HEK293 (cell line): ENCODE results near the gene DSTN.

Experiments used
- ATF2 ChIP-seq: fragments of 450-650 bp; formaldehyde crosslinking; IDR thresholded peaks from 2 replicates; pipeline ENCODE4 v1.5.1; 2016; ENCODE audit warnings: missing biosample characterization, missing genetic modification characterization, low read depth
- BCL11A ChIP-seq: fragments of 450-650 bp; formaldehyde crosslinking; IDR thresholded peaks from 2 replicates; pipeline ENCODE4 v1.5.1; 2016; ENCODE audit warnings: low read depth, missing biosample characterization, missing genetic modification characterization
- GLI4 ChIP-seq: fragments of 450-650 bp; formaldehyde crosslinking; IDR thresholded peaks from 2 replicates; pipeline ENCODE4 v1.5.1; 2016; ENCODE audit warnings: missing biosample characterization, missing genetic modification characterization
- GLIS1 ChIP-seq: fragments of 450-650 bp; formaldehyde crosslinking; IDR thresholded peaks from 2 replicates; pipeline ENCODE4 v1.5.1; 2016; ENCODE audit warnings: missing biosample characterization, missing genetic modification characterization
- HOXD13 ChIP-seq: sonication (generic); formaldehyde crosslinking; IDR thresholded peaks from 2 replicates; pipeline ENCODE4 v1.8.0; 2022; ENCODE audit warnings: missing genetic modification reagents, borderline replicate concordance
- KLF10 ChIP-seq: fragments of 450-650 bp; IDR thresholded peaks from 2 replicates; pipeline ENCODE4 v1.5.1; 2018; ENCODE audit warnings: missing biosample characterization, mild to moderate bottlenecking, missing genetic modification characterization
- OSR2 ChIP-seq: fragments of 450-650 bp; formaldehyde crosslinking; IDR thresholded peaks from 2 replicates; pipeline ENCODE4 v1.5.1; 2016; ENCODE audit warnings: missing biosample characterization, missing genetic modification characterization
- SALL2 ChIP-seq: fragments of 450-650 bp; formaldehyde crosslinking; IDR thresholded peaks from 2 replicates; pipeline ENCODE4 v1.5.0; 2017; ENCODE audit warnings: missing biosample characterization, mild to moderate bottlenecking, missing genetic modification characterization, borderline replicate concordance
- SP2 ChIP-seq: fragments of 450-650 bp; formaldehyde crosslinking; IDR thresholded peaks from 2 replicates; pipeline ENCODE4 v1.5.1; 2016; ENCODE audit warnings: missing biosample characterization, missing genetic modification characterization
- SP7 ChIP-seq: fragments of 450-650 bp; formaldehyde crosslinking; IDR thresholded peaks from 2 replicates; pipeline ENCODE4 v1.5.1; 2016; ENCODE audit warnings: missing biosample characterization, missing genetic modification characterization
- TSHZ1 ChIP-seq: fragments of 450-650 bp; formaldehyde crosslinking; IDR thresholded peaks from 2 replicates; pipeline ENCODE4 v1.5.1; 2016; ENCODE audit warnings: missing biosample characterization, missing genetic modification characterization, borderline replicate concordance
- ZBTB17 ChIP-seq: fragments of 450-650 bp; formaldehyde crosslinking; IDR thresholded peaks from 2 replicates; pipeline ENCODE4 v1.5.1; 2016; ENCODE audit warnings: missing biosample characterization, missing genetic modification characterization
- ZFP69B ChIP-seq: fragments of 450-650 bp; formaldehyde crosslinking; IDR thresholded peaks from 2 replicates; pipeline ENCODE4 v1.5.1; 2016; ENCODE audit warnings: missing biosample characterization, missing genetic modification characterization
- ZNF114 ChIP-seq: fragments of 450-650 bp; formaldehyde crosslinking; IDR thresholded peaks from 2 replicates; pipeline ENCODE4 v1.5.0; 2017; ENCODE audit warnings: missing biosample characterization, missing genetic modification characterization
- ZNF133 ChIP-seq: fragments of 450-650 bp; formaldehyde crosslinking; IDR thresholded peaks from 2 replicates; pipeline ENCODE4 v1.5.1; 2016; ENCODE audit warnings: missing biosample characterization, missing genetic modification characterization
- ZNF16 ChIP-seq: fragments of 450-650 bp; formaldehyde crosslinking; IDR thresholded peaks from 2 replicates; pipeline ENCODE4 v1.5.1; 2016; ENCODE audit warnings: low read depth, missing biosample characterization, missing genetic modification characterization
- ZNF211 ChIP-seq: fragments of 450-650 bp; formaldehyde crosslinking; IDR thresholded peaks from 2 replicates; pipeline ENCODE4 v1.5.1; 2016; ENCODE audit warnings: low read depth, missing biosample characterization, missing genetic modification characterization
- ZNF292 ChIP-seq: fragments of 450-650 bp; formaldehyde crosslinking; IDR thresholded peaks from 2 replicates; pipeline ENCODE4 v1.5.1; 2016; ENCODE audit warnings: low read depth, missing biosample characterization, missing genetic modification characterization, borderline replicate concordance
- ZNF311 ChIP-seq: fragments of 450-650 bp; formaldehyde crosslinking; IDR thresholded peaks from 2 replicates; pipeline ENCODE4 v1.5.1; 2017; ENCODE audit warnings: missing biosample characterization, missing genetic modification characterization, borderline replicate concordance
- ZNF335 ChIP-seq: fragments of 450-650 bp; formaldehyde crosslinking; conservative IDR thresholded peaks from 2 replicates; pipeline ENCODE4 v1.5.1; 2016; ENCODE audit warnings: missing biosample characterization, missing genetic modification characterization
- ZNF366 ChIP-seq: fragments of 450-650 bp; formaldehyde crosslinking; conservative IDR thresholded peaks from 2 replicates; pipeline ENCODE4 v1.5.1; 2016; ENCODE audit warnings: missing biosample characterization, missing genetic modification characterization
- ZNF37A ChIP-seq: fragments of 450-650 bp; IDR thresholded peaks from 2 replicates; pipeline ENCODE4 v1.5.1; 2018; ENCODE audit warnings: missing biosample characterization, missing genetic modification characterization
- ZNF391 ChIP-seq: fragments of 450-650 bp; formaldehyde crosslinking; IDR thresholded peaks from 2 replicates; pipeline ENCODE4 v1.5.1; 2016; ENCODE audit warnings: low read depth, missing biosample characterization, missing genetic modification characterization, borderline replicate concordance
- ZNF426 ChIP-seq: fragments of 450-650 bp; formaldehyde crosslinking; IDR thresholded peaks from 2 replicates; pipeline ENCODE4 v1.5.1; 2017; ENCODE audit warnings: missing biosample characterization, missing genetic modification characterization, mild to moderate bottlenecking, inconsistent platforms, moderate library complexity
- ZNF585B ChIP-seq: fragments of 450-650 bp; formaldehyde crosslinking; IDR thresholded peaks from 2 replicates; pipeline ENCODE4 v1.5.1; 2016; ENCODE audit warnings: missing biosample characterization, missing genetic modification characterization
- ZNF600 ChIP-seq: fragments of 450-650 bp; formaldehyde crosslinking; IDR thresholded peaks from 2 replicates; pipeline ENCODE4 v1.5.1; 2016; ENCODE audit warnings: missing biosample characterization, missing genetic modification characterization
- ZNF629 ChIP-seq: fragments of 450-650 bp; formaldehyde crosslinking; IDR thresholded peaks from 2 replicates; pipeline ENCODE4 v1.5.1; 2017; ENCODE audit warnings: missing biosample characterization, missing genetic modification characterization
- ZNF701 ChIP-seq: fragments of 450-650 bp; formaldehyde crosslinking; IDR thresholded peaks from 2 replicates; pipeline ENCODE4 v1.5.1; 2016; ENCODE audit warnings: missing biosample characterization, missing genetic modification characterization
- ZNF768 ChIP-seq: fragments of 450-650 bp; formaldehyde crosslinking; IDR thresholded peaks from 2 replicates; pipeline ENCODE4 v1.5.1; 2018; ENCODE audit warnings: missing biosample characterization, mild to moderate bottlenecking, missing genetic modification characterization
- ZNF777 ChIP-seq: fragments of 450-650 bp; formaldehyde crosslinking; IDR thresholded peaks from 2 replicates; pipeline ENCODE4 v1.5.1; 2017; ENCODE audit warnings: missing biosample characterization, missing genetic modification characterization, borderline replicate concordance
- ZNF830 ChIP-seq: fragments of 450-650 bp; IDR thresholded peaks from 2 replicates; pipeline ENCODE4 v1.5.0; 2018; ENCODE audit warnings: missing biosample characterization, missing genetic modification characterization, low read depth, mild to moderate bottlenecking, moderate library complexity
- TF ChIP-seq, protein P1 (sequence below): fragments of 450-650 bp; formaldehyde crosslinking; IDR thresholded peaks from 2 replicates; pipeline ENCODE4 v1.5.1; 2016; ENCODE audit warnings: missing biosample characterization, missing genetic modification characterization
- TF ChIP-seq, protein P2 (sequence below): fragments of 450-650 bp; formaldehyde crosslinking; IDR thresholded peaks from 2 replicates; pipeline ENCODE4 v1.5.1; 2017; ENCODE audit warnings: missing biosample characterization, missing genetic modification characterization

The DSTN gene

DNA sequence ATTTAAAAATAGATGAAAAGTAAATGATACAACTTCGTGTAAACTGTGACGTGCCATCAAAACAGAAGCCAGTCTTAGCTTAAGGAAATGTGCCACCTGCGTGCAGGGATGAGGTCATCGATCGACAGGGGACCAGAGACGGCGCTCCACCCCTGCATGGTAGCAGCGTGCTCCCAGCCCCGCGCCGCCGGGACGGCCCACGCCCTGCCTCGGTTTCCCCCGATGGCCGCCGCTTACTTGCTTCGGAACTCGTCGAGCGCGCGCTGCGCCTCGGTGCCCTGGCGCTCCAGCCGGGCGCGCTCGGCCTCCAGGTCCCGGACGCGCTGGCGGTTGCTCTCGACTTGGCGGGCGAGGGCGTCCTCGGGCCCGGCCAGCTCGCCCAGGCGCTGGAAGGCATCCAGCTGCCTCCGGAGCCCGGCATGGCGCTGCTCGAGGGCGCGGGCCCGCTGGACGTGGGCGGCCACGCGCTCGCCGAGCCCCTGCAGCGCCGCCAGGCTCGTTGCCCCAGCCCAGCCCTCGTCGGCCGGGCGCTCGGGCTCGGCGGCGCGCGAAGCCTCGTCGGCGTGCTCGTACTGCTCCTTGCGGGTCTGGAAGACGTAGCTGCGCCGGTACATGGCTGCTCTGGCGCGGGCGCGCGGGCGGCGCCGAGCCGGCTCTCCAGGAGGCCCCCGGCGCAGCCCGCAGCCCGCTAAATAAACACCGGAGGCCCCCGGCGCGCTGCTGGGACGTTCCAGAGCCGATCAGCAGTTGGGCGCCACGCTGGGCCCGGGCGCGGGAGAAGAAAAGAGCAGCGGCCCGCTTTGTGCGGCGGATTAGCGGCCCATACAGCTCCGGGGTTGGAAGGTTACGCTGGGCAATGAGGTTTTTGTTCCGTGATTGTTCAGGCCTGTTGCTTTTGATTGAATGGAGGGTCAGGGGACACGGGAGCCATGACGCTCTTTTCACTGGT, 38.9 kb upstream of the DSTN start, which contains the start of gene BFSP1 (continued):
- TF ChIP-seq BCL11A (tag by site-specific recombination) (no peak), ZNF768 (tag by site-specific recombination) (no peak), SP7 (tag by site-specific recombination) (peak; percentile 53; the same call in 1 of the 2 replicates), ZNF211 (tag by site-specific recombination) (no peak), SALL2 (tag by site-specific recombination) (no peak), ZNF292 (tag by site-specific recombination) (no peak), ZNF311 (tag by site-specific recombination) (no peak), ZNF629 (peak; percentile 77), ZNF335 (tag by site-specific recombination) (no peak; the same call in 1 of the 2 replicates), ZNF16 (tag by site-specific recombination) (no peak), SP2 (tag by site-specific recombination) (no peak), ZNF701 (tag by site-specific recombination) (no peak), ATF2 (peak; percentile 95), ZNF391 (tag by site-specific recombination) (peak; percentile 54; the same call in 1 of the 2 replicates), ZNF133 (tag by site-specific recombination) (no peak), ZNF830 (tag by site-specific recombination) (no peak), ZNF600 (tag by site-specific recombination) (peak; percentile 63), ZNF777 (tag by site-specific recombination) (no peak), GLIS1 (tag by site-specific recombination) (peak; percentile 82), HOXD13 (CRISPR knock-in tag) (peak; percentile 45; the same call in 1 of the 2 replicates), ZFP69B (no peak), TSHZ1 (tag by site-specific recombination) (no peak), ZBTB17 (tag by site-specific recombination) (peak; percentile 65), ZNF426 (tag by site-specific recombination) (no peak), ZNF37A (tag by site-specific recombination) (no peak), KLF10 (no peak), ZNF366 (tag by site-specific recombination) (no peak), GLI4 (no peak), OSR2 (tag by site-specific recombination) (peak; percentile 81), ZNF114 (tag by site-specific recombination) (no peak), ZNF585B (tag by site-specific recombination) (no peak)
- TF ChIP-seq, protein P1, sequence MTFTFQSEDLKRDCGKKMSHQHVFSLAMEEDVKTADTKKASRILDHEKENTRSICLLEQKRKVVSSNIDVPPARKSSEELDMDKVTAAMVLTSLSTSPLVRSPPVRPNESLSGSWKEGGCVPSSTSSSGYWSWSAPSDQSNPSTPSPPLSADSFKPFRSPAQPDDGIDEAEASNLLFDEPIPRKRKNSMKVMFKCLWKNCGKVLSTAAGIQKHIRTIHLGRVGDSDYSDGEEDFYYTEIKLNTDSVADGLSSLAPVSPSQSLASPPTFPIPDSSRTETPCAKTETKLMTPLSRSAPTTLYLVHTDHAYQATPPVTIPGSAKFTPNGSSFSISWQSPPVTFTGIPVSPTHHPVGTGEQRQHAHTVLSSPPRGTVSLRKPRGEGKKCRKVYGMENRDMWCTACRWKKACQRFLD (tag by site-specific recombination): no peak
- TF ChIP-seq, protein P2, sequence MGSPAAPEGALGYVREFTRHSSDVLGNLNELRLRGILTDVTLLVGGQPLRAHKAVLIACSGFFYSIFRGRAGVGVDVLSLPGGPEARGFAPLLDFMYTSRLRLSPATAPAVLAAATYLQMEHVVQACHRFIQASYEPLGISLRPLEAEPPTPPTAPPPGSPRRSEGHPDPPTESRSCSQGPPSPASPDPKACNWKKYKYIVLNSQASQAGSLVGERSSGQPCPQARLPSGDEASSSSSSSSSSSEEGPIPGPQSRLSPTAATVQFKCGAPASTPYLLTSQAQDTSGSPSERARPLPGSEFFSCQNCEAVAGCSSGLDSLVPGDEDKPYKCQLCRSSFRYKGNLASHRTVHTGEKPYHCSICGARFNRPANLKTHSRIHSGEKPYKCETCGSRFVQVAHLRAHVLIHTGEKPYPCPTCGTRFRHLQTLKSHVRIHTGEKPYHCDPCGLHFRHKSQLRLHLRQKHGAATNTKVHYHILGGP (tag by site-specific recombination): no peak
